NCI-H82 treated with DMSO at 0.1 percent for 48 hours (cell line): ENCODE results near the gene SESN1.
"Not testable (repeated sequence)": the region's sequence is repeated elsewhere in the genome, so short reads cannot be mapped to it uniquely, and the experiment has no call there.

Source experiments
- DNase-seq: peaks from one replicate; lab custom pipeline; 2025; ENCODE audit not compliant: unreplicated experiment; lab: John Stamatoyannopoulos, UW

The SESN1 gene

DNA sequence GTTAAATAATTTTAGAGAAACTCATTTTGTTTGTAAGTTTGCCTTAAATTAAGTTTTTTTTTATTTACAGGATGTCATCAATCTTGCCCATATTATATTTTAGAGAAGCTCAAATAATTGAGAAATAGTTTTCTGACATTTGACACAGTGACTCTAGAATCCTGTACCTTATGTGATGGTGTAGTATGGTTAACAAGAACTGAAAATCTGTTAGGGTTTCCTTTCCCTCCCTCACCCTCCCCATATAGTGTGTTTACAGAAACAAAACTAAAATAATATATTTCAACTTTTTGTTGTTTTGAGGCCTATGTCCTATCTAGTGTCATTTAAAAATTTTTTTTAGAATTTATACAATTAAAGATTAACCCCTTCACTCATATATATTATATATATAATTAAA lies 91.8 kb downstream of the SESN1 start:
- no peak for DNase-seq

DNA sequence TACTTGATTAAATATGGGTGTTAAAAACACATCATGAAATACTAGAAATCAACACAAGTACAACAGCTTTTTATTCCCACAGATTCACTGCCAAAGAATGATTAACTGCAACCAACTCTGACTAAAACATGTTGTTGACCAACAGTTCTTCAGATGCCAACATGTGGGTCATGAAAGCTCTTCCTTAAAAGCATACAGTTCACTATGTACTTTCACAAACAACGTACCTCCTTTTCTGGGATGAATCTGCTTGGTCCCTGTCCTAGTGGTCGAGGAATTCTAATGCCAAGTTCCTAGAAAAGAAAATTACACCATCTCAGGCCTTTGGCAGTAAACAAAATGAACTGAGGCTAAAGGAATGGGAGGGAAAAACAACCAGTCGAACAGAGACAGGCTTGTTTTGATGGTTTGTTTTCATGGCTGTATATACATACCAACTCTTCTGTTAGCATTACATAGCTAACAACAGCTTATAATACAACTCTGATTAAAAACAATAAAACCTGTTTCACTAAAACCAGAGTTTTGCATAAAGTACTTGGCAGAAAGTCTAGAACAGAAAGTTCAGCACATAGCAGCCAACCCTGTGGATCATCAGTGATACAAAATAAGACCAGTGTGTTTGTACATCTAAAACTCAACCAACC lies 92.5 kb downstream of the SESN1 start:
- DNase-seq = no peak

DNA sequence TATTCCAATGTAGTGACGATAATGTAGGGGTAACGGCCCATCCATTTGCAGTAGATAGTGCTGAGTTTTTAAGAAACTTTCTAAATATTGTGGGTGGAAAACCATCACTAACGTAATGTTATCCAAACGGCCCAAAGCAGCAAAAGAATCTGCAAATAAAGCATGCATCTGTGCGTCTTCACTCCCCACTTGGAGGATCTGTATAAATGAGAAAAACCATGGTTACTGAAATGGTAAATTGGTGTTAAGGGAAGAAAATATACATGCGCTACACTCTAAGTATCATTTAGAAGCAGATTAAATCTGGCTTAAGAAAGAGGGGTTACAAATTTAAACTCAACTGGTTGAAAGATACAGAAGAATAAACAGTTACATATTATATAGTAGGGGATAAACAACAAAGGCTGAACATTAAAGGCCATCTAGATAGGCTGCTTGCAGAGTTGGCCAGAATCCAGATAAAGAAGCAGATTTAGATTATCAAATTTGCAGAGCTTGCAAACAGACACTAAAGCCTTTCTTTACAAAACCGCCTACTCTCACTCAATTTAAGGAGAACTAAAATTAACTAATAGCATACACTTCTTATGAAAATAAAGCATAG lies 93.3 kb downstream of the SESN1 start:
- DNase-seq = peak; percentile 56

DNA sequence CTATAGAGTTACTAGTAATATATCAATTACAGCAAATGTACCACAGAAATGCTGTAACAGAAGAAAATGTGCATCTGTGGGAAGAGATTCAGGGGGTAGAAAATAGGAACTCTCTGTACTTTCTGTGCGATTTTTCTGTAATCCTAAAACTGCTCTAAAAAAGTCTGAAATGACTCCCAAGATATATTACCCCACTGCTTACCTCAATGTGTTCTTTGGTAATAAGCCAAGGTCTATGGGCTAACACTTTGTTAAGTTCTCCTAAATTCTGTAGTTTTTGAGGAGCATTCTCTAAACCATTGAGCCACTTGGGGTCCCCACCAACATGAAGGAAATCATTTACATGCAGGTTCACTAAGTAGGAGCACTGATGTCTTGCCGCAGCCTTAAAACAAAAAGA lies 94.4 kb downstream of the SESN1 start:
- DNase-seq = no peak

DNA sequence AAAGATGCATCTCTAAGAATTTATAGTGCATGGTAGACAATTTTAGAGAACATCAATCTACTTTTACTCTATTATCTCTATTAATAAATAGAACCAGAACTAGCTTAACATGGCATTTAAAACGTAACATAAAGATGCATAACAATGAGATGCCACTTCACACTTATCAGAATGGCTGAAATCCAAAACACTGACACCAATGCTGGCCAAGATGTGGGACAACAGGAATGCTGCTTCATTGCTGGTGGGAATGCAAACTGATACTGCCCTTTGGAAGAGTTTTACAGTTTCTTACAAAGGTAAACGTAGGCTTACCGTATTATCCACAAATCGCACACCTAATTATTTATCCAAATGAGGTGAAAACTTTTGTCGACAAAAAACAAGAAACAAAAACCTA lies 95.2 kb downstream of the SESN1 start:
- DNase-seq = no peak

DNA sequence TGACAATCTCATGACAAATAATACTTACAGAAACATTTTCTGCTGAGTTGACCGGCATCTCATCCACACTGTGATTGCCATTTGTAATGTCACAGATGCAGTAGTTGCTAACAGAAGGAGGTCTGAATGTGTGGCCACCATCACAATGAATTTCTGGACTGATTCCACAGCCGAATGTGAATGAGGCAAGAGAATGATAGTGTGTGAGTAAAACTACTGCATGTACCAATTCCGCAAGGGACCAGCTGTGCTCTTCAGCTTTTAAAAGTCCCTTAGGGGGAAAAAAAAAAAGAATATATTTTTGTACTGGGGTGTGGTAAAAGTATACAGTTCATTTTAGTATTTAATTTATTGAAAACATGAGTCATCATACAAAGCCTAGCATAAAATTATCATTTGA lies 96.2 kb downstream of the SESN1 start:
- no peak for DNase-seq

DNA sequence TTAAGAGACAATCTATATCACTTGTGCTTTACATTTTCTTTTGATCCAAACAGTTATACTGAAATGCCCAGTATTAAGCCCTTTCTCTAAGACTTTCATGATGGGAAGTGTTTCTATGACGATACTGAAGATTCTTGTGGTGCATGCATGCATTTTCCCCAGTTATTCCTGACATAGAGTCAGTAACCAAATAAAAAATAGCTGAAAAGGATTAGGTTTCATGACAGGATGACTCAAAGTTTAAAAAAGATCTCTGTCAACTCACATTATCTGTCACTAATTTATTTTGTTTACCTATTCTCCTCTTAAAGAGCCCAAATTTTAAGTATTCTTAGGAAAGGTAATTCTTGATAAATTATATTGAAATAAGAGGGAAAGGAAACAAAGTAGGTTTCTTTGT lies 98.4 kb downstream of the SESN1 start:
- no peak for DNase-seq

DNA sequence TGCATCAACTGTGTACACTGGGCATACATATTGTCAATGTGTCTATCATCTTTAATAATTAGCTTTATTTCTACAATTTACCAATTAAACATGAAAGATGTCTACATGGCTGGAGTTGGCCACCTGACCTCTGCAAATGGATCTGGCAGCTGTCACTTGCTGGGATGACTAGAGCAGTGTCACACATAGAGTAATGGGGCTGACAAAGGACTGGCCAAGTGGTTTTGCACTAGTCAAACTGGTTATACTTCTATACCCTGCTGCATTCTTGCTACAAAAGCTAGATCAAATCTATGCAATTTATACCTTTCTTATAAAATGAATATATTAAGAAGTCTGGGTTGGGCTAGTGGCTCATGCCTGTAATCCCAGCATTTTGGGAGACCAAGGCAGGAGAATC lies 99.3 kb downstream of the SESN1 start:
- DNase-seq = no peak

DNA sequence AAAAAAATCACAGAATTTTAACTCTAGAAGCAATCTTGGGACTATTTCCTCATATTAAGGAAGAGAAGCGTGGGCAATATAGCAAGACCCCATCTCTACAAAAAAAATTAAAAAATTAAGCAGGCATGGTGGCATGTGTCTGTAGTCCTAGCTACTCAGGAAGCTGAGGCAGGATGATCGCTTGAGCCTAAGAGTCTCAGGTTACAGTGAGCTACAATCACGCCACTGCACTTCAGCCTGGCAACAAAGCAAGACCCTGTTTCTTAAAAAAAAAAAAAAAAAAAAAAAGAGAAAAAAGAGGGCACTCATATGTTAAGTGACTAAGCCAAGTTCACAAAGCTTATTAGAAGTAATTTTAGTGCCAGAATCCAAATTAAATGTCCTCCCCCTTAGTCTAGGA lies 100.8 kb downstream of the SESN1 start:
- no peak for DNase-seq

DNA sequence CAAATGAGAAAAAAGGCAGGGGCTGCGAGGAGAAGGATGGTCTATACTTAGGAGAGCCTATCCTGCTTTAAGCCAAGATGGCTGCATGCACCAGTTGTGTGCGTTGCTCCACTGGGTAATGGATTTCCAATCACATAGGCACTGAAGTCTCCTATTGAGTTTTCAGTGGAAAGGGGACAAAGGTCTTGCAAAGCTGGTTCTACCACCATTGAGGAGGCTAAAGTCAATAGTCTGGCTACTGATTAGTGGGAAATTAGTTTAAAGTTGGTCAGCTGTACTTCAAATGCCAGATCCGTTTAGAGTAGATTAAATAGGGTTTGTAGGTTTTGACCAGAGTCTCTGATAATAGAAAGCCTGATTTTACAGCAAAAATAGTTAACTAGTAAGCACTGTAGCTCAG lies 104.9 kb downstream of the SESN1 start:
- no peak for DNase-seq

DNA sequence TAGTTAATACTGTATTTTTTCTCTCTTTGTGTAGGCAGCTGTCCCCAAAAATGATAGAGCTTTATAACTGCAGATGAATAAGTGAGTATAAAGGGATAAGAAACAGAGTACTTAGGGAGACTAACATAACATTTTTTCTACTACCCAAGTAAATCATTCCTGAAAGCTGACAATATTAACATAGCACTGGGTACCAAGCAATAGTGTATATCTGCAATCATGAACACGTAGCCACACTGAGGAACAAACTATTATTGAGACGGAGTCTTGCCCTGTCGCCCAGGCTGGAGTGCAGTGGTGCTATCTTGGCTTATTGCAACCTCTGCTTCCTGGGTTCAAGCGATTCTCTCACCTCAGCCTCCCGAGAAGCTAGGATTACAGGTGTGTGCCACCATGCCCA lies 105.9 kb downstream of the SESN1 start:
- DNase-seq = no peak

DNA sequence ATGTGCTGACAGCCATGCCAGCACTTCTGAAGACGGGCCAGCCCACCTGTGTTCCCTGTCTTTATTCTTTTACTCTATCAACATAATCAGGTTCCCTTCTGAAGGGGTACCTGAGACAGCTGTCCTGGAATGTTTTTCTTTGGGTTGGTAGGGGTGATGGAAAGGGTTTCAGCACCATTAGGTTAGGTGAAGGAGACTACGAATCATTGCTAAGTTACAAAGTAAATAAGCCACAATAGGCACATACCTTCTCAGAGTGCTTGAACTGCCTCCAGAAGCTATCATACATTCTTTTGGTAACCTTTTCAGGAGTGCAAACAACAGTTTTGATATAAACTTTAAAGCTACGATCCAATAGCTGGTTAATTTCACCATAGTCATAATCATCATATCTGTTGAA lies 106.3 kb downstream of the SESN1 start:
- DNase-seq = no peak

DNA sequence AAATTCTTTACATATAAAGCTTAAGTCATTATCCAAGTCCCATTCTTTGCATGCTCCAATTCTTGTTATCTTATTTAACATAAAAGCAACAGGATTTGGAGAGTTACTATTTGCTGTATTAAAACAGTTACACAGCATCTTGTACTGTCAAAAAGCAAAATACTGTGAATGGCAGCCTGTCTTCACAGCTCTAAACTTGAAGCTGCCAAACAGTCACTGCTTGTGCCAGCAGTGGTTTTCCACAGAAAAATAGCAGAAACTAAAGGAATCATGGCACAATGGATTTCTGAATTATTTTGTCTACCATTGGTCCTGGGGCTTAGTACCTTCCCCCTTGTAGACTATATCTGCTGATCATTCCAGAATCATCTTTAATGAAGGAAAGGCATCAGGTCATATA lies 107.5 kb downstream of the SESN1 start:
- DNase-seq = no peak

DNA sequence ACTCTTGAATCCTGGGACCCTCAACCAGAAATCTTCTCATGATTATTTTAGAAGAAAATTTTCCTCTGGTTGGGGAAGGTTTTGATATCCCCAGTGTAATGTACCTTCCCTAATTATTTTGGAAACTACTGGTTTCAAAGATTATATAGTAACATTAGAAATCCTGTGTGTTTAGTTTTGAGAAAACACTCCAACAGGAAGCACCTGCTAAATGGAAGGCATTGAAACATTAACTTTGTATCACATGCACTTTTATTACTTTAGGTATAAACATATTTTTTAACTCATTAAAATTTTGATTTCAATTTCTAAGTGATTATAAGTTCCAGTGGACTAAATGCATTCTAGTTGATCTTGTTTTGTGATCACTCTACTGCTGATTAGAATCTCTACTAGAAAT lies 109.3 kb downstream of the SESN1 start:
- no peak for DNase-seq

DNA sequence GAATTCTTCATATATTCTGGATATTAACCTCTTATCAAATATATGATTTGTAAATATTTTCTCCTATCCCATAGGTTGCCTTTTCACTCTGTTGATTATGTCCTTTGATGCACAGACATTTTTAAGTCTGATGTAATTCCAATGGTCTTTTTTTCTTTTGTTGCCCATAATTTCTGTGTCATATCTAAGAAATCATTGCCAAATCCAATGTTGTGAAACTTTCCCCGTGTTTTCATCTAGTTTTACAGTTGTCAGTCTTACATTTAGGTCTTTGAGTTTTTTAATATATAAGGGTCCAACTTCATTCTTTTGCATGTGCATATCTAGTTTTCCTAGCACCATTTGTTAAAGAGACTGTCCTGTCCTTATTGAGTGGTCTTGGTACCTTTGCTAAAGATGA lies 111.5 kb downstream of the SESN1 start:
- no peak for DNase-seq

DNA sequence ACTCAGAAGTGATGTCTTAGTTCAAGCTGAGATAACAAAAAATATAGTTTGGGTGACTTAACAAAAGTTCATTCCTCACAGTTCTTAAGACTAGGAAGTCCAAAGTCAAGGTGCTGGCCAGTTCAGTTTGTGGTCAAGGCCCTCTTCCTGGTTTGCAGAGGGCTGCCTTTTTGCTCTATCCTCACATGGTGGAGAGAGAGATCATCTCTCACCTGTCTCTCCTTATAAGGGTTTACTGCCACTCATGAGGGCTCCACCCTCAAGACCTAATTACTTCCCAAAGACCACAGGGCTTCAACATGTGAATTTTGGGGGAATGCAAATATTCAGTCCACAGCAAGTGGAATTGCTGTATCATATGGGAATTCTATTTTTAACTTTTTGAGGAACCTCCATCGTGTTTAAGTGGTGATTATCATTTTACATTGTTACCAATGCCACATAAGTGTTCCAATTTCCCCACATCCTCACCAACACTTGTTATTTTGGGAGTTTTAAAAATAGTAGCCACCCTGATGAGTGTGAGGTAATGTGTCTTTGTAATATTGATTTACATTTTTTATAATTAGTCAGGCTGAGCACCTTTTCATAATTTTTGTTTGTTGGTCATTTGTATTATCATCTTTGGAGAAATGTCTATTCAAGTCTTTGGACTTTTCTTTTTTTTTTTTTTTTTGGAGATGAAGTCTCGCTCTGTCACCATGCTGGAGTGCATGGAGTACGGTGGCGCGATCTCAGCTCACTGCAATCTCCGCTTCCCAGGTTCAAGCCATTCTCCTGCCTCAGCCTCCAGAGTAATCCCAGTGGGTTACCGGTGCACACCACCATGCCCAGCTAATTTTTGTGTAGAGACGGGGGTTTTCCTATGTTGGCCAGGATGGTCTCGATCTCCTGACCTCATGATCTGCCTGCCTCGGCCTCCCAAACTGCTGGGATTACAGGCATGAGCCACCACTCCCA lies 112.2 kb downstream of the SESN1 start:
- no peak for DNase-seq

DNA sequence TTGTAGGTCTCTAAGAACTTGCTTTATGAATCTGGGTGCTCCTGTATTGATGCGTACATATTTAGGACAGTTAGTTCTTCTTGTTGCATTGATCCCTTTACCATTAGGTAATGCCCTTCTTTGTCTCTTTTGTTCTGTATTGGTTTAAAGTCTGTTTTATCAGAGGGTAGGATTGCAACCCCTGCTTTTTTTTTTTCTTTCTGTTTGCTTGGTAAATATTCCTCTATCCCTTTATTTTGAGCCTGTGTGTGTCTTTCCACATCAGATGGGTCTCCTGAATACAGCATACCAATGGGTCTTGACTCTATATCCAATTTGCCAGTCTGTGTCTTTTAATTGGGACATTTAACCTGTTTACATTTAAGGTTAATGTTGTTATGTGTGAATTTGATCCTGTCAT lies 116.0 kb downstream of the SESN1 start:
- not testable (repeated sequence) for DNase-seq

DNA sequence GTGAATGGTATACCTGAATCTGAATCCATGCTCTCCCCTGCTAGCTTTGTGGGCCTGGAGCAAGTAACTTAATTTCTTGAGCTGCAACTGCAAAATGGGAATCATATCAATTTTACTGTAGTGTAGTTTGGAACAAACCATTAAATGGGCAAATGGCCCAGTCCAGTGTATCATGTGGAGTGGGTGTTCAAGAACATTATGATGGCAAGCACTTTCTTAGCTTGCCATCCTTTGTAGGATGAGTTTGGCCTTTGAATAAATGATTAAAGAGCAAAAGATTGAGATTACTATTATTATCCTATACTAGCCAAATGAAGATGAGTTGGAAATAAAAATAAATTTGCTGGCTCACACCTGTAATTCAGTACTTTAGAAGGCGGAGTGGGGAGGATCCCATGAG lies 120.4 kb downstream of the SESN1 start:
- DNase-seq = no peak

DNA sequence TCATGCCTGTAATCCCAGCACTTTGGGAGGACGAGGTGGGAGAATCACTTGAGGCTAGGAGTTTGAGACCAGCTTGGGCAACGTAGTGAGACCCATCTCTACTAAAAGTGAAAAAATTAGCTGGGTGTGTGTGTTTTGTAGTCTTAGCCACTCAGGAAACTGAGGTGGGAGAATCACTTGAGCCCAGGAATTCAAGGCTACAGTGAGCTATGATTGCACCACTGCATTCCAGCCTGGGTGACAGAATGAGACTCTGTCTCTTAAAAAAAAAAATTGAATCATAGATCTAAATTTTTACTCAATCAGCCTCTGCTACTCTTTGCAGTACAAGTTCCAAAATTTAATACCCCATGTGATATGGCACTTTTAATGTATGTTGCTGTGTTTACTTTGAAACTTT lies 124.9 kb downstream of the SESN1 start:
- DNase-seq = no peak

DNA sequence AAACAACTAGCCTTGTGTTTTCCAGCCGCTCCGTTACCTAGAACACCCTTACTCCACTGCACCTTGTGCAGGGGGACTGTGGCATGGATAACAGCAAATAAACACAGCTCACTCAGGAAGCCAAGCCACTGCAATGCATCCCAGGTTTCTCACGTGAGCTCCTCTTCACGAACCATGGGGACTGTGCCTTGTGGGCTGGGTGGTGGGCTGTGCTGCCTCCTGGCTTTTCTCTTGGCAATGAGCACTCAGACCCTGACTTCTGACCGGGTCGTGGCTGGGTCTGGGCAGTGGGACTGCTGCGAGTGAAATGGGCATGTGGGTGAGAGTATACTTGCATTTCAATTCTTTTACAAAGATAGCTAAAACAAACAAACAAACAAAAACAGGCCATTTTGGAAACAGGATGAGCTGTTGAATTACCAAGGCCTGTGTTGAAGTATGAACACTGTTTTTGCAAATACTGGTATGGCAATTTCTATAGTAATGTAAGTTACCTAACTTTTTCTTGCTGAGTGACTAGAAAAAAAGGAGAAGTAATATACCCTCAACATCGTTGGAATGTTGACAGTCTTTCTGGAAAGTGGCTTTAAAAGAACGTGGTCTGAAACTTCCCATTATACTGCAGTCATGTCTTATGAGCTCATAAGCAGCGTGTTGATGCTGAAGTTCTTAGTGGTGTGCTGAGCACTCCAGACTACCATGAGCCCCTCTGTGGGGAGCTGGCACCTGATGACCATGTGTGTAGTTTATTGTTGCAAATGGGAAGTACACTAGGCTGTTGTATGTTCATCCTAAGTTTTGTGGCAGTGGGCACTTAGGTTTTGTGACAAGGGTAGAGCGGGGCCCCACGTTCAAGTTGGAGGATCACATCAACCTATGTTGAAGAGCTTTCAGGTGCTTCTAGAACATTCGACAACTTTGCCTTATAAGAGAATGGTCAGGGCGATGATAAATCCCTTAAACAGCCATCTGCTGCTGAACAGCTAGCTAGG lies 126.0 kb downstream of the SESN1 start:
- no peak for DNase-seq
